GM18498 (cell line): ENCODE data around the gene PLCD1.
"Not testable (repeated sequence)": the region's sequence is repeated elsewhere in the genome, so short reads cannot be mapped to it uniquely, and the experiment has no call there.

ENCODE experiments used
- ATAC-seq: cut with Tn5 transposase; IDR thresholded peaks from one replicate; pipeline ENCODE4 v1.9.1; 2021; ENCODE audit warnings: mild to moderate bottlenecking, moderate library complexity; ENCODE audit not compliant: unreplicated experiment

The PLCD1 gene

GRCh38 chr3:37988376-37988775, 41.1 kb downstream of the PLCD1 start:
- not testable (repeated sequence) for ATAC-seq

GRCh38 chr3:37987751-37988179, 41.7 kb downstream of the PLCD1 start:
- ATAC-seq, result no peak

GRCh38 chr3:37987315-37987697, 42.1 kb downstream of the PLCD1 start:
- no peak for ATAC-seq

- ATAC-seq, result no peak
These were observed 42.7 kb downstream of the PLCD1 start for GRCh38 chr3:37986479-37987314.

- ATAC-seq, result no peak
These were observed 43.7 kb downstream of the PLCD1 start for GRCh38 chr3:37985637-37986320.

- no peak for ATAC-seq
These were observed 44.8 kb downstream of the PLCD1 start for GRCh38 chr3:37984596-37984995.

GRCh38 chr3:37984051-37984450, 45.4 kb downstream of the PLCD1 start:
- no peak for ATAC-seq

GRCh38 chr3:37982331-37982730, 47.1 kb downstream of the PLCD1 start:
- no peak for ATAC-seq

- no peak for ATAC-seq
These were observed 48.1 kb downstream of the PLCD1 start for GRCh38 chr3:37981348-37981664.

GRCh38 chr3:37980462-37981347, 48.7 kb downstream of the PLCD1 start:
- ATAC-seq, result no peak

- no peak for ATAC-seq
These were observed 49.6 kb downstream of the PLCD1 start for GRCh38 chr3:37979541-37980461.

- ATAC-seq, result peak; percentile 87
These were observed 55.0 kb downstream of the PLCD1 start for GRCh38 chr3:37974121-37975083.

- no peak for ATAC-seq
These were observed 56.0 kb downstream of the PLCD1 start for GRCh38 chr3:37973246-37974054.

- ATAC-seq, result not testable (repeated sequence)
These were observed 57.4 kb downstream of the PLCD1 start for GRCh38 chr3:37972056-37972455.

- ATAC-seq, result no peak
These were observed 58.0 kb downstream of the PLCD1 start for GRCh38 chr3:37971467-37971866.

- no peak for ATAC-seq
These were observed 58.6 kb downstream of the PLCD1 start for GRCh38 chr3:37970802-37971201.

- ATAC-seq, result no peak
These were observed 59.8 kb downstream of the PLCD1 start for GRCh38 chr3:37969596-37970100.
